Type B pancreatic cell (in vitro differentiated cells): ENCODE data around the gene TANGO6. TPM values are rescaled to one million over a fixed set of nuclear protein-coding genes. Genes with fewer than 3 reads are reported as not detected.
A peak's percentile ranks its signal among the peaks of the same experiment; 100 is the strongest.

ENCODE experiments used
- DNase-seq: peaks from one replicate; pipeline ENCODE4 v3.0.0; 2021; ENCODE audit warnings: mixed read lengths; ENCODE audit not compliant: unreplicated experiment; ENCODE audit errors: extremely low spot score
- H3K27ac Mint-ChIP-seq: 2 replicates; pipeline ENCODE4 v1.8.0; 2021; ENCODE audit warnings: mild to moderate bottlenecking, mixed read lengths
- H3K27me3 Mint-ChIP-seq: 2 replicates; pipeline ENCODE4 v1.8.0; 2021; ENCODE audit warnings: mixed read lengths
- H3K36me3 Mint-ChIP-seq: 2 replicates; pipeline ENCODE4 v1.8.0; 2021; ENCODE audit warnings: mixed read lengths
- H3K4me1 Mint-ChIP-seq: one replicate; pipeline ENCODE4 v1.8.0; 2021; ENCODE audit warnings: mixed read lengths; ENCODE audit not compliant: unreplicated experiment
- H3K4me3 Mint-ChIP-seq: 2 replicates; pipeline ENCODE4 v1.8.0; 2021; ENCODE audit warnings: mild to moderate bottlenecking, mixed read lengths
- H3K9me3 Mint-ChIP-seq: 2 replicates; pipeline ENCODE4 v1.8.0; 2021; ENCODE audit warnings: mixed read lengths
- total RNA-seq: library from RNA; stranded (reverse); gene quantifications from 2 replicates; pipeline ENCODE4 v1.2.1, GENCODE V29; 2021; ENCODE audit warnings: low replicate concordance
- TF ChIP-seq, protein P1 (sequence below): fragments of 200-600 bp; sonication (generic); conservative IDR thresholded peaks from 2 replicates; pipeline ENCODE4 v1.5.0; 2021; ENCODE audit warnings: antibody characterized with exemption, mild to moderate bottlenecking

The TANGO6 gene
- total RNA-seq, 1 donor from 2014 or later: 13.0 TPM

DNA sequence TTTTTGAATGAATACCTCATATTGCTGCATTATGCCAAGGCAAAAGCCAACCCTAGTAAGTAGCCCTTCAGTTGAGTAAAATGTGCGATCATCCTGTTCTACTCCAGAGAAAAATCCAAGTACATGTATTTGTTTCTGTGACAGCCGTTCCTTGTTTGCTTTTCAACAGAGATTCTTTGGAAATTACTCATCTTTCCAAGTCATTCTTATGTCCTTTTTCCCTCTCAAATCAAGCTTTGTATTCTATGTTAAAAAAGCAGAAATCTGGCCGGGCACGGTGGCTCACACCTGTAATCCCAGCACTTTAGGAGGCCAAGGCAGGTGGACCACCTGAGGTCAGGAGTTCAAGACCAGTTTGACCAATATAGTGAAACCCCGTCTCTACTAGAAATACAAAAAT lies 149.2 kb downstream of the TANGO6 start:
- TF ChIP-seq, protein P1, sequence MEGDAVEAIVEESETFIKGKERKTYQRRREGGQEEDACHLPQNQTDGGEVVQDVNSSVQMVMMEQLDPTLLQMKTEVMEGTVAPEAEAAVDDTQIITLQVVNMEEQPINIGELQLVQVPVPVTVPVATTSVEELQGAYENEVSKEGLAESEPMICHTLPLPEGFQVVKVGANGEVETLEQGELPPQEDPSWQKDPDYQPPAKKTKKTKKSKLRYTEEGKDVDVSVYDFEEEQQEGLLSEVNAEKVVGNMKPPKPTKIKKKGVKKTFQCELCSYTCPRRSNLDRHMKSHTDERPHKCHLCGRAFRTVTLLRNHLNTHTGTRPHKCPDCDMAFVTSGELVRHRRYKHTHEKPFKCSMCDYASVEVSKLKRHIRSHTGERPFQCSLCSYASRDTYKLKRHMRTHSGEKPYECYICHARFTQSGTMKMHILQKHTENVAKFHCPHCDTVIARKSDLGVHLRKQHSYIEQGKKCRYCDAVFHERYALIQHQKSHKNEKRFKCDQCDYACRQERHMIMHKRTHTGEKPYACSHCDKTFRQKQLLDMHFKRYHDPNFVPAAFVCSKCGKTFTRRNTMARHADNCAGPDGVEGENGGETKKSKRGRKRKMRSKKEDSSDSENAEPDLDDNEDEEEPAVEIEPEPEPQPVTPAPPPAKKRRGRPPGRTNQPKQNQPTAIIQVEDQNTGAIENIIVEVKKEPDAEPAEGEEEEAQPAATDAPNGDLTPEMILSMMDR: no peak
- H3K27me3 Mint-ChIP-seq: no peaks in the 10 kb centered on the region
- DNase-seq: no peak
- peaks cover 24% of the 10 kb centered on the region for H3K4me1 Mint-ChIP-seq
- H3K9me3 Mint-ChIP-seq: peaks cover 4% of the 10 kb centered on the region
- H3K36me3 Mint-ChIP-seq: peaks cover 5% of the 10 kb centered on the region
- no peak overlapping the region for H3K27ac Mint-ChIP-seq
- no peak overlapping the region for H3K4me3 Mint-ChIP-seq

- peak overlapping the region; percentile 20 for H3K4me3 Mint-ChIP-seq
- no peaks in the 10 kb centered on the region for H3K27me3 Mint-ChIP-seq
- peak overlapping the region; percentile 75 for H3K27ac Mint-ChIP-seq
- peaks cover 4% of the 10 kb centered on the region for H3K9me3 Mint-ChIP-seq
- H3K36me3 Mint-ChIP-seq: peaks cover 5% of the 10 kb centered on the region
- TF ChIP-seq, protein P1: no peak
- H3K4me1 Mint-ChIP-seq: peaks cover 18% of the 10 kb centered on the region
- no peak for DNase-seq
These were observed 150.1 kb downstream of the TANGO6 start for GRCh38 chr16:68993456-68993855.

DNA sequence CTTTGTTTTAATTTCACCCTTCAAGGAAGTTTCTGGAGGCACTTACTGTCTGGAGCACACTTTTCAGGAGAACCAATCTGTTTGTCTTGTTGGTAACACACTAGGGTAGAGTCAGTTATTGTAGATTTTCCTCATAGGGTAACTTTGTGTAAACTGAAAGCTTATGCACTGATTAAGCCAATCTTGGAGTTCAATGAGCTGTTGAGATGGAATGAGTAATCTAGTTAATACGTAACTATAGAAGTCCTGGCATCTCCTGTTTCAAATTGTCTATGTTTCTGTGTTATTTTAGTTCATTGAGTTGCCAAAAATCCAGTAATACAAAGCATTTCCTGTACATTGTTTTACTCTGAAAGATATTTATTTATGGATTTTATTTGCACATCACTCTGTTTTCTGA lies 150.6 kb downstream of the TANGO6 start:
- no peaks in the 10 kb centered on the region for H3K27me3 Mint-ChIP-seq
- TF ChIP-seq, protein P1: no peak
- H3K4me3 Mint-ChIP-seq: peak overlapping the region; percentile 20
- DNase-seq: no peak
- peaks cover 18% of the 10 kb centered on the region for H3K4me1 Mint-ChIP-seq
- peak overlapping the region; percentile 75 for H3K27ac Mint-ChIP-seq
- H3K36me3 Mint-ChIP-seq: peaks cover 5% of the 10 kb centered on the region
- peaks cover 4% of the 10 kb centered on the region for H3K9me3 Mint-ChIP-seq

GRCh38 chr16:68994324-68994723 lies 151.0 kb downstream of the TANGO6 start:
- peaks cover 18% of the 10 kb centered on the region for H3K4me1 Mint-ChIP-seq

DNA sequence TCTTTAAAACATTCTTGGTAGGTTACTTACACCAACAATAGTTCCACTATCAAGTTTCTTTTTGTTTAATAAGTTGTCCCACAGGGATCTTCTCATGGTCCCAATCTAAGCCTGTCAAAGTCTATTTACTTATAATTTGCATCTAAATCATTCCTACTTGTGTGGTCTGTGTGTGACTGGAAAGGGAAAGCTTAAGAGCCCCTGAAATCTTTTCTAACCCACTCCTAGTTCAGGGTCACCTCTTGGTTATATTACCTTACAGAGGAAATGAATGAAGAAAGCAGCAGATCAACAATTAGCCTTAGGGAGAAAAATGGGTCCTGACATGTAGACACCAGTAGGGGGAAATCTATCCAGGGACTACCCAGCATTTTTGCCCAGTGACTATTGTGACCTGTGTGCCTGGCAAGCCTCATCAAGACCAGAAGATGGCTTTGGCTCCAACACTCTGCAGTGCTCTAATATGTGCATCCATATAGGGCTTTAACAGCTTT lies 151.7 kb downstream of the TANGO6 start:
- no peak for DNase-seq
- no peaks in the 10 kb centered on the region for H3K27me3 Mint-ChIP-seq

More at GRCh38 chr16:68994324-68994723, 151.0 kb downstream of the TANGO6 start:
- peaks cover 5% of the 10 kb centered on the region for H3K36me3 Mint-ChIP-seq
- peaks cover 4% of the 10 kb centered on the region for H3K9me3 Mint-ChIP-seq
- H3K27me3 Mint-ChIP-seq: no peaks in the 10 kb centered on the region
- TF ChIP-seq, protein P1: no peak
- no peak for DNase-seq
- H3K27ac Mint-ChIP-seq: no peak overlapping the region
- H3K4me3 Mint-ChIP-seq: no peak overlapping the region

More for the DNA sequence above, 151.7 kb downstream of the TANGO6 start:
- TF ChIP-seq, protein P1: peak; percentile 60
- Mint-ChIP-seq H3K9me3 (peaks cover 4% of the 10 kb centered on the region), H3K4me1 (peaks cover 18% of the 10 kb centered on the region), H3K36me3 (peaks cover 5% of the 10 kb centered on the region), H3K27ac (no peak overlapping the region), H3K4me3 (no peak overlapping the region)
